H1 (cell line): ENCODE results near the gene ZNF576. TPM values are rescaled to one million over a fixed set of nuclear protein-coding genes. Genes with fewer than 3 reads are reported as not detected.

Experiments
- CTCF ChIA-PET: fragments of 300-600 bp; sonication (Branson Sonifier 250); formaldehyde crosslinking; loops from one replicate; lab custom pipeline; 2021; ENCODE audit not compliant: partially characterized antibody; lab: Charles Lee
- POLR2A ChIA-PET: fragments of 300-600 bp; sonication (Branson Sonifier 250); formaldehyde crosslinking; loops from one replicate; lab custom pipeline; 2021; ENCODE audit warnings: inconsistent platforms; ENCODE audit not compliant: partially characterized antibody; lab: Charles Lee
- DNase-seq, 2 experiments: peaks; one replicate each; pipeline versions ENCODE4 v3.0.0 to v3.0.0-alpha.2; 2010 to 2022; ENCODE audit warnings: low spot score in 2 of 2, low read depth in 1 of 2, mixed read lengths in 1 of 2
- FAIRE-seq: peaks from 2 replicates; lab custom pipeline; 2011; peaks lifted over from hg19 to GRCh38; lab: Jason Lieb, UNC
- H2AFZ ChIP-seq: 2 replicates; pipeline ENCODE4 v1.8.1; 2012; ENCODE audit warnings: low read length, inconsistent platforms
- H2AK5ac ChIP-seq: 2 replicates; pipeline ENCODE4 v1.6.1; 2013; ENCODE audit warnings: low read depth, low read length
- H2BK120ac ChIP-seq: replicated peaks from 2 replicates; pipeline ENCODE3; 2013; ENCODE audit warnings: low read depth, low read length, inconsistent platforms
- H2BK12ac ChIP-seq: 2 replicates; pipeline ENCODE4 v1.6.1; 2013; ENCODE audit warnings: low read depth, low read length
- H2BK15ac ChIP-seq: 2 replicates; pipeline ENCODE4 v1.6.1; 2013; ENCODE audit warnings: low read length
- H2BK20ac ChIP-seq: 2 replicates; pipeline ENCODE4 v1.6.1; 2013; ENCODE audit warnings: low read length
- H2BK5ac ChIP-seq: 2 replicates; pipeline ENCODE4 v1.6.1; 2013; ENCODE audit warnings: low read depth, low read length
- H3K14ac ChIP-seq: 2 replicates; pipeline ENCODE4 v1.6.1; 2013; ENCODE audit warnings: inconsistent platforms; ENCODE audit not compliant: insufficient read length
- H3K18ac ChIP-seq: 2 replicates; pipeline ENCODE4 v1.6.1; 2013; ENCODE audit warnings: low read length; ENCODE audit errors: extremely low read depth
- H3K23ac ChIP-seq: 2 replicates; pipeline ENCODE4 v1.6.1; 2013; ENCODE audit warnings: inconsistent platforms; ENCODE audit not compliant: insufficient read length
- H3K23me2 ChIP-seq: 2 replicates; pipeline ENCODE4 v1.6.1; 2013; ENCODE audit warnings: low read depth, low read length
- H3K27ac ChIP-seq: 2 replicates; pipeline ENCODE4 v1.6.1; 2011; ENCODE audit warnings: low read depth, low read length, inconsistent platforms
- H3K27me3 ChIP-seq, 4 experiments: replicated peaks in 1 of 4; 1 replicate in 1 of 4; 2 replicates in 3 of 4; pipeline versions ENCODE4 v1.6.1 to v1.8.1; 2011 to 2013; ENCODE audit warnings: low read length in 3 of 4, mild to moderate bottlenecking in 3 of 4, inconsistent platforms in 2 of 4, mixed read lengths in 2 of 4, moderate library complexity in 1 of 4; ENCODE audit not compliant: control insufficient read depth in 3 of 4, insufficient read depth in 3 of 4; ENCODE audit errors: extremely low read depth in 1 of 4
- H3K36me3 ChIP-seq, 4 experiments: 2 replicates each; pipeline versions ENCODE4 v1.6.1 to v1.8.1; 2011 to 2013; ENCODE audit warnings: mild to moderate bottlenecking in 4 of 4, low read length in 3 of 4, moderate library complexity in 2 of 4, control low read depth in 1 of 4, inconsistent platforms in 1 of 4; ENCODE audit not compliant: insufficient read depth in 4 of 4, control insufficient read depth in 2 of 4
- H3K4ac ChIP-seq: replicated peaks from 2 replicates; pipeline ENCODE3; 2013; ENCODE audit warnings: low read length, low read depth, mixed read lengths, inconsistent platforms; ENCODE audit not compliant: insufficient read length
- H3K4me1 ChIP-seq, 4 experiments: replicated peaks in 1 of 4; 1 replicate in 1 of 4; 2 replicates in 3 of 4; pipeline versions ENCODE4 v1.6.1 to v1.8.1; 2011 to 2013; ENCODE audit warnings: low read length in 3 of 4, inconsistent platforms in 2 of 4, mixed read lengths in 1 of 4; ENCODE audit not compliant: insufficient read depth in 4 of 4, control insufficient read depth in 3 of 4
- H3K4me2 ChIP-seq, 2 experiments: 2 replicates each; pipeline versions ENCODE4 v1.6.1 to v1.8.1; 2011 to 2013; ENCODE audit warnings: low read depth in 2 of 2, low read length in 2 of 2, control low read depth in 1 of 2, inconsistent platforms in 1 of 2, mild to moderate bottlenecking in 1 of 2; ENCODE audit not compliant: insufficient read depth in 1 of 2
- H3K4me3 ChIP-seq, 4 experiments: fragments of 200-600, 300-600 bp in 1 of 4; sonication (generic), shearing (Covaris generic), sonication (Bioruptor Twin) in 1 of 4; 2 replicates each; pipeline versions ENCODE4 v1.5.1 to v1.8.1; 2011 to 2016; ENCODE audit warnings: low read length in 4 of 4, low read depth in 3 of 4, control low read depth in 2 of 4, inconsistent platforms in 2 of 4, mild to moderate bottlenecking in 2 of 4, mixed read lengths in 1 of 4, moderate library complexity in 1 of 4; ENCODE audit not compliant: insufficient read depth in 2 of 4; ENCODE audit errors: extremely low read depth in 1 of 4
- H3K56ac ChIP-seq: replicated peaks from 2 replicates; pipeline ENCODE3; 2013; ENCODE audit warnings: low read depth, mild to moderate bottlenecking, mixed read lengths, low read length, inconsistent platforms; ENCODE audit not compliant: insufficient read length
- H3K79me1 ChIP-seq: 2 replicates; pipeline ENCODE4 v1.6.1; 2013; ENCODE audit warnings: low read depth, low read length, control low read depth
- H3K79me2 ChIP-seq, 2 experiments: 2 replicates each; pipeline versions ENCODE4 v1.6.1 to v1.8.1; 2012 to 2013; ENCODE audit warnings: low read length in 2 of 2, mild to moderate bottlenecking in 2 of 2, inconsistent platforms in 1 of 2; ENCODE audit not compliant: insufficient read depth in 2 of 2, control insufficient read depth in 1 of 2
- H3K9ac ChIP-seq, 4 experiments: replicated peaks in 1 of 4; 1 replicate in 1 of 4; 2 replicates in 3 of 4; pipeline versions ENCODE4 v1.6.1 to v1.8.1; 2011 to 2013; ENCODE audit warnings: low read depth in 3 of 4, low read length in 3 of 4, control low read depth in 2 of 4, mild to moderate bottlenecking in 2 of 4, moderate library complexity in 2 of 4, inconsistent platforms in 1 of 4; ENCODE audit errors: extremely low read depth in 1 of 4
- H3K9me3 ChIP-seq, 2 experiments: 2 replicates each; pipeline versions ENCODE4 v1.6.1 to v1.8.1; 2012 to 2013; ENCODE audit warnings: mild to moderate bottlenecking in 2 of 2, moderate library complexity in 2 of 2, control low read depth in 1 of 2, inconsistent platforms in 1 of 2, low read depth in 1 of 2, low read length in 1 of 2, mixed read lengths in 1 of 2; ENCODE audit not compliant: insufficient read depth in 2 of 2
- H4K20me1 ChIP-seq, 2 experiments: replicated peaks in 1 of 2; 2 replicates each; pipeline versions ENCODE3 to v1.8.1; 2011 to 2013; ENCODE audit warnings: inconsistent platforms in 2 of 2, low read length in 2 of 2, mild to moderate bottlenecking in 1 of 2; ENCODE audit not compliant: insufficient read depth in 2 of 2, control insufficient read depth in 1 of 2
- H4K5ac ChIP-seq: 2 replicates; pipeline ENCODE4 v1.6.1; 2013; ENCODE audit warnings: low read length, low read depth, mixed read lengths, inconsistent platforms; ENCODE audit not compliant: insufficient read length
- H4K8ac ChIP-seq: 2 replicates; pipeline ENCODE4 v1.8.0; 2013; ENCODE audit warnings: mild to moderate bottlenecking, moderate library complexity, low read length, inconsistent platforms; ENCODE audit not compliant: insufficient read depth; ENCODE audit errors: extremely low read depth
- H4K91ac ChIP-seq: replicated peaks from 2 replicates; pipeline ENCODE3; 2013; ENCODE audit warnings: low read length, mixed read lengths, inconsistent platforms; ENCODE audit not compliant: insufficient read length
- CREB1 ChIP-seq: IDR thresholded peaks from 2 replicates; pipeline ENCODE4 v1.6.1; 2012; ENCODE audit warnings: inconsistent platforms
- CTCF ChIP-seq, 3 experiments: IDR thresholded peaks; 1 replicate in 2 of 3; 2 replicates in 1 of 3; pipeline versions ENCODE4 v1.5.1 to v1.6.1; 2011; ENCODE audit warnings: low read length in 3 of 3, mild to moderate bottlenecking in 3 of 3, inconsistent platforms in 2 of 3, low read depth in 1 of 3, moderate library complexity in 1 of 3; ENCODE audit not compliant: insufficient read depth in 1 of 3; ENCODE audit errors: control extremely low read depth in 1 of 3
- EZH2 ChIP-seq: fragments of 200-600 bp; sonication (generic); IDR thresholded peaks from 2 replicates; pipeline ENCODE4 v1.7.1; 2012; ENCODE audit warnings: low read depth, mild to moderate bottlenecking, moderate library complexity, low read length, inconsistent platforms; ENCODE audit not compliant: severe bottlenecking
- JUN ChIP-seq: IDR thresholded peaks from 2 replicates; pipeline ENCODE4 v1.6.1; 2011; ENCODE audit warnings: low read depth, mild to moderate bottlenecking, improper control_type of control experiment, low read length
- KDM1A ChIP-seq: fragments of 200-600, 300-600 bp; sonication (generic); IDR thresholded peaks from 2 replicates; pipeline ENCODE4 v1.7.1; 2016; ENCODE audit warnings: mild to moderate bottlenecking, low read length, borderline replicate concordance
- MAFK ChIP-seq: IDR thresholded peaks from 2 replicates; pipeline ENCODE4 v1.6.1; 2012; ENCODE audit warnings: low read depth, mild to moderate bottlenecking, improper control_type of control experiment, low read length
- SRF ChIP-seq: IDR thresholded peaks from 2 replicates; pipeline ENCODE4 v1.6.1; 2011; ENCODE audit warnings: mild to moderate bottlenecking, low read depth, low read length, moderate library complexity
- TEAD4 ChIP-seq: IDR thresholded peaks from 2 replicates; pipeline ENCODE4 v1.6.1; 2012; ENCODE audit warnings: low read depth, low read length, inconsistent platforms, mixed read lengths
- YY1 ChIP-seq: IDR thresholded peaks from 2 replicates; pipeline ENCODE4 v1.6.1; 2011; ENCODE audit warnings: low read depth, mild to moderate bottlenecking, low read length
- WGBS, 2 experiments: shearing (Covaris generic) in 1 of 2; methylation state at CpG; one replicate each; pipeline versions ENCODE4 v1.1.6 to v1.1.7; 2013 to 2015; ENCODE audit warnings: low lambda C conversion rate in 2 of 2, mixed read lengths in 2 of 2, inconsistent platforms in 1 of 2, low coverage in 1 of 2, missing lambda C conversion rate in 1 of 2; ENCODE audit not compliant: insufficient replicate concordance in 2 of 2, insufficient coverage in 1 of 2, insufficient read length in 1 of 2; ENCODE audit errors: extremely low coverage in 1 of 2, missing lambda C conversion rate in 1 of 2; 5-methylcytosine and 5-hydroxymethylcytosine counted together
- polyA plus RNA-seq, 7 experiments: library from polyadenylated mRNA; depleted of rRNA in 3 of 7; stranded (reverse) in 5 of 7; unstranded in 2 of 7; fragments of >200 nt in 5 of 7; fragments of 200-250 nt in 2 of 7; gene quantifications; 1 replicate in 5 of 7; 2 replicates in 1 of 7; 4 replicates in 1 of 7; pipeline versions ENCODE4 v1.2.1 to v1.2.3, GENCODE V29; 2011 to 2013; ENCODE audit warnings: missing spikeins in 2 of 7, mixed read lengths in 2 of 7
- total RNA-seq: library from RNA; stranded (reverse); fragmentation: NEBNext Ultra II Directional; extraction: Animal tissue kit (Norgen Biotek cat#: 25700); gene quantifications from 2 replicates; pipeline ENCODE4 v1.2.1, GENCODE V29; 2021

ZNF576 gene
- total and polyA plus RNA-seq, 2 of the 8 experiments (the other 6 are each of a cell fraction or from before 2014, with no cell fraction given) = 13.6 to 32.4 TPM

GRCh38 chr19:43564800-43565199 is 31.6 kb upstream of the ZNF576 start:
- Histone ChIP-seq H4K91ac (no peak overlapping the region), H3K4me3 (no peak overlapping the region), H3K27ac (no peak overlapping the region), H2BK5ac (no peak overlapping the region), H3K4me2 (no peak overlapping the region), H2BK20ac (no peak overlapping the region), H3K9ac (no peak overlapping the region), H2AFZ (no peak overlapping the region), H3K9me3 (no peaks in the 10 kb centered on the region), H2BK15ac (no peak overlapping the region)
- WGBS, 2 experiments = 89% methylated on average over 9 of the region's 9 CpGs; no CpG with 5 or more reads in 1 of the 2 experiments
- FAIRE-seq = no peak
- CTCF ChIA-PET = interaction anchor here (0.8 to 9.3 kb wide), 7 partner anchors 10 to 132 kb away, joined by 3 to 82 read pairs (median 3); no protein-coding TSS in a partner anchor
- TF ChIP-seq SRF (no peak), YY1 (no peak), KDM1A (no peak), TEAD4 (no peak), MAFK (no peak), EZH2 (no peak), JUN (no peak), CTCF (IDR thresholded peaks at IDR 0.05; ENCODE audit: control extremely low read depth in 1 of 3, insufficient read depth in 1 of 3, low read depth in 1 of 3, low read length in 3 of 3) (no peak), CREB1 (no peak)
- TF ChIP-seq, all 59 proteins: peak for 0
- POLR2A ChIA-PET = interaction anchor here (0.9 to 2.1 kb wide), 5 partner anchors 9 to 72 kb away, joined by 3 to 11 read pairs (median 4); partner anchors contain the start of genes IRGQ, XRCC1 and ZNF576
- Histone ChIP-seq H2AK5ac (no peak overlapping the region), H3K23me2 (no peaks in the 10 kb centered on the region), H3K14ac (no peak overlapping the region), H3K79me2 (peaks cover 0 to 2% of the 10 kb centered on the region in 2 experiments; a peak in 1 of 4 replicates), H3K56ac (no peak overlapping the region), H3K4me1 (peaks cover 0 to 3% (median 1%) of the 10 kb centered on the region in 4 experiments; a peak in 4 of 7 replicates), H3K36me3 (peaks cover 0 to 8% (median 0%) of the 10 kb centered on the region in 4 experiments; a peak in 1 of 8 replicates), H2BK120ac (no peak overlapping the region), H4K20me1 (peaks cover 0 to 8% of the 10 kb centered on the region in 2 experiments), H3K79me1 (no peaks in the 10 kb centered on the region; the same call in 1 of the 2 replicates), H3K27me3 (no peaks in the 10 kb centered on the region), H4K5ac (no peak overlapping the region), H4K8ac (no peak overlapping the region), H3K23ac (no peak overlapping the region), H3K4ac (no peak overlapping the region), H2BK12ac (no peak overlapping the region), H3K18ac (no peak overlapping the region)
- no peak for DNase-seq
